Stimulated activated CD8-positive, alpha-beta memory T cell treated with anti-CD3 and anti-CD28 coated beads, Interleukin-15, amount 100 ng/mL, for 48 hours (primary cell): ENCODE measurements around the gene CLIC1.

ENCODE experiments used
- DNase-seq, 2 donors: peaks; one replicate each; pipeline ENCODE4 v3.0.0-alpha.2; 2020; ENCODE audit warnings: low read depth in 2 of 2

Gene CLIC1

DNA sequence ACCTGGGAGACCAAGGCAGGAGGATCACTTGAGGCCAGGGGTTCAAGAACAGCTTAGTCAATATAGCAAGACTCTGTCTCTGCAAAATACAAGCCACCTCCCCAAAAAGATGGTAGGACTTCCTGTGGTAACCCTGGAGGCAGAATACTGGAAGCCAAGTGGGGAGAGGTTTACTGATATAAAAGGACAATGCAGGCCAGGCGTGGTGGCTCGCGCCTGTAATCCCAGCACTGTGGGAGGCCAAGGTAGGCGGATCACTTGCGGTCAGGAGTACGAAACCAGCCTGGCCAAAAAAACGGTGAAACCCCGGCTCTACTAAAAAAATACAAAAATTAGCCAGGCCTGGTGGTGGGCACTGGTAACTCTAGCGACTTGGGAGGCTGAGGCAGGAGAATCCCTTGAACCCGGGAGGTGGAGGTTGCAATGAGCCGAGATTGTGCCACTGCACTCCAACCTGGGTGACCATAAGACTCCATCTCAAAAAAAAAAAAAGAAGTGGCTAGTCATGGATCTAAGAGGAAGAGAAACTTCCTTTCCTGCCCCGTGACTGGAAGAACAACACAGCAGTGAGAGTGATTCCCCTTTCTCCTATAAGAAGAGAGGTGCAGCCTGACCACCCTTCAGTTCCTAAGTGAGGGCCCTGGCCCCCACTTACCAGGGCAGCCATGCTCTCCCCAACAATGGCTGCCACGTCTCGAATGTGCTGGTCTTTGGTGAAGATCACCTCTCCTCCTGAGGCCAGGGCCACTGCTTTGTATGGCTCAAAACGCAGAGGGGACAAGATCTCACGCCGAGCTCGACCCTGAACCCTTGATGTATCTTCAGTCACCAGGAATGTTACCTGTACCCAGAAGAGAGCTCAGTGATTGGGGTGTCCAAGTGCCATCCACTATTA lies 32.3 kb upstream of the CLIC1 start:
- no peak for DNase-seq

DNA sequence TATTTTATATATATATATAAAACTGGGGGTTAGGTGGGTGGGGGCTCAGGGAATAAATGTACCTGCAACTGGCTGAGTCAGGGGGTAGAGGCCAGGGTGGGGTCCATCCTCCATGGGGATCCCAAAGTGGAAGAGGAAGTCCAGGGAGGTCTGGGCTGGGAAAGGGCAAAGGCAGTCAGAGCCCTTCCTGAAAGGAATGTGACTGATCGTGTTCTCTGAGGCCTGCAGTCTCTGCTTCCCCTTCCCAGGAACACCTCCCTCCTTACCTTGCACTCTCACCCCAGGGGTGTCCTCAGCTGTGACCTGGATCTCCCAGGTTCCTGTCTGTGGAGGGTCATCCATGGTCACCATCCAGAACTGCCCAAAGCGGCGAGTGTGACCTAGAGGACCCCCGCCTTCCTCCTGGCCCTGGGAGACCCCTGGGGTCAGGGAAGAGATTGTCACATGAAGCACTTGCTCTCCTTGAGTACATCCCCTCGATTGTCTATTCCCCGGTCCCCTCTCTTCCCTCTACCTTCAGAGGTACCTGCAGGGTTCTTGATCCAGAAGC lies 30.8 kb upstream of the CLIC1 start:
- DNase-seq, result no peak

DNA sequence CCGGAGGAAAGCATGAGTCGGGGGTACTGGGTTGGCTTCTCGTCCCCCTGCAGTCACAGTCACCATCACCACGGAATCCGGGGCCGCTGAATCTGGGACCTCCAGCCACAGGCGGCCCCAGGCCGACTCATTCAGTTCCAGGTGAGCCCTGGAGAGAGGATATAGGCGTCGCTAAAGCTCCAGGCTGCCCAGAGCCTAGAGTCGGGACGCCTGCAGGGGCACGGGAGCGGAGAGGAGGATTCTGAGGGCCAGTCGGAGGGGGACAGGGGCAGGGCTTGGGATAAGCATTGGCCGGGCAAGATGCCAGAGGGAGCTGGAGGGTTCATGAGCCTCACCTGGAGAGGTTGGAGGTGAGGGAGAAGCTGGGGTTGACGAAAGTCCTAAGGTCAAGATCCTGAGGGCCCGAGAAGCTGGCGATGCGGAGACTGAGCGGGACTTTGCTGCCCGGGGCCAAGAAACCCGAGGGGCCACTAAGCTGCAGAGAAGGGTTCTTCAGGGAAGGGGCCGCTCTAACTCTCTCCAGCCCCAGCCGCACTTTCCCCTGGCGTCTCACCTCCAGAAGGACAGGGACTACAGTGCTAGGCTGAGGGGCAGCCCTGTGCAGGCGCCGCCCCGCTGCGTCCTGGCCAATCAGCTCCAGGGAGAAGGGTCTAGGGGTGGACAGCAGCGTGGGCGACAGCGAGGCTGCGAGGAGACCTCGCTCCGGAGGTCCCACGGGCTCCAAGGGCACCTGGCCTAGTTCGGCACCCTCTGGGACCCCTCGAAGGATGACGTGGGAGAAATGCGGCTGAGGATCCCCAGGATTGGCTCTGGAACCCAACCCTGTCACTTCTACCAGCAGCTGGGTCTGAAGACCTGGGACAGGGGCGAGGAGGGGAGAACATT lies 29.8 kb upstream of the CLIC1 start:
- DNase-seq, result no peak

DNA sequence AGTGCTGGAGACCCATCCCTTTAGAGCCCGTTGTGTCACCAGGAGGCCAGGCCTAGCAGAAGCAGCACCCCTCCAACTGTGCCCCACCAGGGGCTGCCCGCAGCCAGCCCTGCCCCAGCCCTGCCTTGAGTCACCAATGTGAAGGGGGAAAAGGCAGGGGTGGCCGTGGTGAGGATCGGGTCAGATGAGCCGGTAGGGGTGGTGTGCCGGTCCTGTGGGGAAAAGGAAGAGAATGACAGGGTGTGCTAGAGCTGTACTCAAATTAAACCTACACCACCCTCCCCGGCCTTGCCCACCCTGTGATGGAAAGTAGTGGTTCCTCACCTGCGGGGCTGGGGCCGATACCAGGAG lies 29.2 kb upstream of the CLIC1 start:
- no peak for DNase-seq

DNA sequence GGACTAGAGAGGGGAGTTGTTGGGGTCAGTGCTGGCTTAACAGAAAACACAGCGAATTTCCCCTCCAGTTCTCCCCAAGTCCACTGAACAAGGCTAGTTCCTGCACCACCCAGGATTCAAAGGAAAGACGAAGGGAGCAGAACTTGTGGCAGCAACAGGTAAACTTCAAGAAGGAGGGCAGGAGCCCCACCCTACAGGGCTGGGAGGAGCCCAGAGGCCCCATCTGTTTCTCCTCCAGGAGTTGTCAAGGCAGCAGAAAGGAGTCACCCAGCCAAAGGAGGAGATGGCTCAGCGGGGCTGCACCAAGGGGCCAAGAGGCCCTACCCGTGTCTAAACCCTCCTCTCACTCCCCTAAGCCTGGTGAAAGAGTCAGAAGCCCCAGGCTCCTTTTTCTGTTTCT lies 27.9 kb upstream of the CLIC1 start:
- DNase-seq, result no peak

DNA sequence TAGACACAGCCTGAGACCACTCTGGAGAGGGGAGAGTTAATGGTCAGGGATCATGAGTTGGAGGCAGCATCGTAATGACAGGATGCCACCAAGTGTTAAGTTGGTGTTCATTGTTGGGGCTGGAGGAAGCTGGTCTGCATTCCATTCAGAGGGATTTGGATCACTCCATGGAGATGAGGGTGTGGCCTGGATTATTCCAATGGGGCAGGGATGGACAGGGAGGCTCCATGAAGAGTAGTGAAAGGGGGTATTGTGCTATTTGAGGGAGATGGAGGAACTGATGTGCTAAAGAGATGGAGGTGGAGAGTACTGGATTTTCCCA lies 27.2 kb upstream of the CLIC1 start:
- DNase-seq, result no peak

DNA sequence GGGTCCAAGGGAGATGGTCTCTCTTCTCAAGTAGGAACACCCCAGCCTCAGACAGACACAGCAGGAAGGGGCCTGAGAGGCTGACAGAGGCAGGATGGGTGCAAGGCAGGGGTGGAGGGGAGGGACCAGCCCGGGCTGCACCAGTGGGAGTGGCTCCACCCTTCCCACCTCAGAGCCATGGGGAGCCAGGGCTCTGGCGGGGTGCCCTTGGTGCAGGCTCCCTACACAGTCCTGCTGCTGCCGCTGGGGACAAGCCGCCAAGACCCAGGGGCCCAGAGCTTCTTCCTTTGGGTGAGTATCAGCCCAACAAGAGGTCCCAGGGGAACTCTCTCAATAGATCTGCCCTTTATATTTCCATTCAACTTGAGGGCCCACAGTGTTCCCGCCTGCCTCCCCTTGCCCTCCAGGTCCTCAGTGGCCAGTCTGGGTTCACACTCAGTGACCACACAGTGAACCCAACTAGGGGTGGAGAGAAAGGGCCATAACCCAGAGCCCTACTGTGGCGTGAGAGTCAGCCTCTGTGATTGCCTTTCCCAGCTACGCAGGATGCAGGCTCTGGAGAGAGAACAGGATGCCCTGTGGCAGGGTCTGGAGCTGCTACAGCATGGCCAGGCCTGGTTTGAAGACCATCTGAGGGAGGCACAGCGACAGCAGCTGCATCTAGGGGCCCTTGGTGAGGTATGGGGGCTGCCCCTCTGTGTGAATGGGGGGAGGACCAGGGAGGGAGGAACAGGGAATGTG lies 26.7 kb upstream of the CLIC1 start:
- DNase-seq, result no peak

DNA sequence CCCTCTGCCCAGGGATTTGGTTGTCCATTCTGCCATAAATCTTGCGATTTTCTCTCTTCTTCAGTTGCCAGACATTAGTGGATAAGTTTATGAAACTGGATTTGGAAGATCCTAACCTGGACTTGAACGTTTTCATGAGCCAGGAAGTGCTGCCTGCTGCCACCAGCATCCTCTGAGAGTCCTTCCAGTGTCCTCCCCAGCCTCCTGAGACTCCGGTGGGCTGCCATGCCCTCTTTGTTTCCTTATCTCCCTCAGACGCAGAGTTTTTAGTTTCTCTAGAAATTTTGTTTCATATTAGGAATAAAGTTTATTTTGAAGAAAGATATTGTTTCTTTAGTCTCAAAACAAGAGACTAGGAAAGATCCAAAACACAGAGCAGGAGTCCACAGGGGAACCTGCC lies 26.0 kb upstream of the CLIC1 start, which contains the start of gene SAPCD1:
SAPCD1 (plus strand) TSS at position 301 of the 400 bp plus-strand sequence. CDS start 399 bp downstream, outside the sequence.
- no peak for DNase-seq

DNA sequence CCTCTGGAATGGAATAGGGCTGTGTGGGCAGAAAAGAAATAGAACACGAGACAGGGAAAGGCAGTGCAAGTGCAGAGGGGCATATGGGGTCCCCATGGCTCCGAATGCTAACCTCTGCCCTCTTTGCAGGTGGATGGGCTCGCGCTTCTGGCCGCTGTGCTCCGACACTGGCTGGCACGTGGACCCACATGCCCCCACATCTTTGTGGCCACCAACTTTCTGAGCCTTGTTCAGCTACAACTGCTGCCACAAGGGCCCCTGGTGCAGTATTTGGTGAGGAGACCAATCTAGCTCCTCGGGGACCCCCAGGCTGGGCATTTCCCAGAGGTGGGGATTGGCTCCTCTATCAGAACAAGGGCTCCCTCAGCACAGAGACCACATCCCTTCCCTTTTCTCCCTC lies 25.0 kb upstream of the CLIC1 start:
- no peak for DNase-seq

DNA sequence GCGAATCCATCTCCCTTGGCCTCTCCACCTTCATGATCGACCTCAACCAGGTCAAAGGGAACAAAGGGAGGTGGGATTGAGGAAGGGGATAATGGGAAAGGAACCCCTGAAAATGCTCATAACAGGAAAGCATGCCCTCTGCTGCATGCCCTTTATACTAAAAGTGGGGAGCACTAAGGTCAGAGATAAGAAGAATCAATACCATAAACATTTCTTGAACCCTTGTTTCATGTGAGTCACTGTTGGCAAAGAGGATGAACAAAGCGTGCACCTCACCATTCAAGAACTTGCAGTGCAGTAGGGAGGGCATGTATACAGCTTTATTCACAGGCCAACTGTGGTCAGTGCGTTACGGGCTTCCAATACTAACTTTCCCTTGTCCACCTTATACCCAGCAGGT lies 24.5 kb upstream of the CLIC1 start:
- no peak for DNase-seq

DNA sequence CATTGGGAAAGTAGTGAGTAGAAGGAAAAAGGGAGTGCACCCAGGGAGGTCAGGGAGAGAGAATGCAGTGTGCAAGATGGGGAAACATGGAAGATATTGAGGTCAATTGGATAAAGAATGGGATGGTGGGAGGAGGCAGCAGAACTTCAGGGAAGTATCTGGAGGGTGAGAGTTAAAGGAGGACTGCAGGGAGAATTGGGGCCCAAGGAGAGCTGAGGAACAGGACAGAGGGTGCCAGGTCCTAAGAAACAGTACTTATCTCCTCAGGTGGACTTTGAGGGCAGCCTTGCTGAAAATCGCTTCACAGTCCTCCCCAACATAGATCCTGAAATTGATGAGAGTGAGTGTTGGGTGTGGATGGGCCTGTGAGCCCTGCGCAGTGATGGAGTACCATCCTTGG lies 22.0 kb upstream of the CLIC1 start:
- no peak for DNase-seq

DNA sequence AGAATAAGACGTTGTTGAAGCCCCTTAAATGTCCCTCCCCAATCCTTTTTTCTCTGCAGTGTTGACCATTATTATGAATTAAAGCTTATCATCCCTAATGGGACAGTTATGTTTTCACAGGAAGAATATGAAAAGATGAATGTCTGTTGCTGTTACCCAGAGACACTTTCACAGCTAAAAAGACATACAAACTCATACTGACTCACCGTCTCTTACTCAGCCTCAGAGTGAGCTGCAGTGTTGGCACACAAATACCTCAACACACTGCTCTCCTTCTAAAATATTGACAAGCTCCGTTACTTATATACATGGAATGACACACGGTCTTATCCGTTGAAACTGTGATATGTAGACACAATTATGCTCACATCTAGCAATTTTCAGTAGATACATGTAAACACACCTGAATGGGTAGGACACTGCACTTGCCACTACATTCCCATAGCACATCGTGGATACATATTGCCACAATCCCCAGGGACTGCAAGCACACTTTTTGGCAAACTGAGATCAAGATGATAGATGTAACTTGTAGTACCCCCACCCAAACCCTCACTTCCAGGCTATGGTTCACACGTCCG lies 16.5 kb upstream of the CLIC1 start:
- DNase-seq, result no peak

DNA sequence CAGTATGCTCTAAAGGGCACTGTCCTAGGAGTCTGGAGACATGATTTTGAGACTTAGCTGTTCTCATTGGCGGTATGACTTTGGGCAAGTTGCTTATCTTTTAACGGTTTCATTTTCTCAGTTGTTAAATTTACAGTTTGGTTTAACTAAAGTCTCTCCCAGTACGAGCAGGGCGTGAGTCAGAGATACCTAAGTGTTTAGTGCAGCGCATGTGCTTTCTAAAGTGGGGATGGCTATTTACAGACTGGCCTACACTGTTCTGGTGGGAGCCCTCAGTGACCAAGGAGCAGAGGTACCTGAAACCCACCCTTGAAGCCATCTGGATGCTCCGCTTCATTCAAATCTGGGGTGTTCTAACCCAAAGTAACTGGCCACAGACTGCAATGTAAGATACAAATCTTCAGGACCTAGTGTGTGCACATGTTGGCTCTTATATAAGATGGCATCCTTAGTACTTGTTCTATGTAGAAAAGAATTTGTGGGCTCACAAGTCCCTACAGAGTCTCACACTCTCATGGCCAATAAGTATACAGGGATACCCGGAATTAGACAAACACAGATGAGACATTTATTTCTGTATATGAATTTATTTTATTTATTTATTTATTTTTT lies 14.2 kb upstream of the CLIC1 start:
- no peak for DNase-seq

DNA sequence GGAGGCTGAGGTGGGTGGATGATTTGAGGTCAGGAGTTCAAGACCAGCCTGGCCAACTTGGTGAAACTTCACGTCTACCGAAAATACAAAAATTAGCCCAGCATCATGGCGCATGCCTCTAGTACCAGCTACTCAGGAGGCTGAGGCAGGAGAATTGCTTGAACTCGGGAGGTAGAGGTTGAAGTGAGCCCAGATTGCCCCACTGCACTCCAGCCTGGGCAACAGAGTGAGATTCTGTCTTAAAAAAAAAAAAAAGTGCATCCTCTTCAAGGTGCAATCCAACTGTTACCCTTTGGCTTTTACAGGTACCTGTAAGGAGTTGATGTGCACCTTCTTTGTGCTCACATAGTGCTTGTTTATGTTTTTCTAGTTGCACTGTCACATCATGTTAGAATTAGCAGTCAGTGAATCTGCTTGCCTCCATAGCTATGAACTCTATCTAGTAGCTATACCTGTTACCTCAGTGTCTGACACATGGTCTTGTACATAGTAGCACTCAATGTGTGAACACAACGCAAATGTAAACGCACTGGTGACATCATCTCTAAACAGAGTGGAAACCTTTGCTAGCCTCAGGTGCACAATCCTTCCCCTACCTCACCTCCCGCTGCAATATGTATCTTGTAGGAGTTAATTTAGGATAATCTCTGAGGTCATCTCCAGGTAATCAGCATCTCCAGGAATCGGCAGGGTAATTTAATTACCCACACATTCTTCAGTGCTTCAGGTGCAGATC lies 13.1 kb upstream of the CLIC1 start:
- DNase-seq, result no peak

DNA sequence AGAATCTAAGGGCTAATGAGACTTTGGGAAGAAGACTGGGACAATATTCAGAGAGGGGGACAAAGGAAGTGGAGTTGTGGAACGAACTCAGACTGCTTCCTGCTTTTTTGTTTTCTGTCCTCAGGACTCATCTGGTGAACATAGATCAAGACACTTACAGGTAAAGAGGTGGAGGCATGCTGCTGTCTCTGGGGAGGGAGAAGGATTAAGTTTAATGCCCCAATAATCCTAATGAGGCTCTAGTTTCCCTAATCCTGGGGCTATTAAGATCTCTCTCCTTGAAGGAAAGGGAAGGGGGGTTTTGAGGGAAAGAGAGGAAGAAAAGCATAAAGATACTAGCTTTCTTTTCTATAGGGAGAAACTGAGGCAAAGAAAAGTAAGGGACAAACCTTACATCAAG lies 8.1 kb upstream of the CLIC1 start:
- DNase-seq, result no peak

DNA sequence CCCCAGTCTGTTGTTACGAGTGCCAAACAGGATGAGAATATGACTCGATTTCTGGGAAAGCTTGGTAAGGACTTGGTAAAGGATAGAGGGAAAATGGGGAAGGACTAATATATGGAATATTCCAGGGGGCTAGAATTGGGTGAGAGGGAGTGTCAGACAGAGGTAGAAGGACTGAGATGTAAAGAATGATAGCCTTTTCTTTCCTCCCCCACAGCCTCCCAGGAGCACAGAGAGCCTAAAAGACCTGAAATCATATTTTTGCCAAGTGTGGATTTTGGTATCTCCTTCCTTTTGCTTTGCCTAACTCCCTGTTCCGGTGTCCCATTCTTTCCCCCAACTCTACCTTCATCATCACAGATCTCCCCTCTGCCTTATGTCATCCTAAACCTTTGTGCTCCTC lies 6.6 kb upstream of the CLIC1 start:
- DNase-seq, result no peak

DNA sequence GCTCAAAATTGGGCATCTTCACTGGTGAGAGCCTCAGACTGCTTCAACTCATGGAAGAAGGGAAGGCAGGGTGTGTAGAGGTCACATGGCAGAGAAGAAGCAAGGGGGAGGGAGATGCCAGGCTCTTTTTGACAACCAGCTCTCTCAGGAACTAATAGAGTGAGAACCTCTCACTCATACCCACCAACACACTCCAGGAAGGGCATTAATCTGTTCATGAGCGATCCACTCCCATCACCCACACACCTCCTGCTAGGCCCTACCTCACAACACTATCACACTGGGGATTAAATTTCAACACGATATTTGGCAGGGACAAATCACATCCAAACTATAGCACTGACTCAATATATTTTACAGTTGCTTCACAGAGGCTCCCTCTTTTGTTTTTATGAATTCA lies 5.5 kb upstream of the CLIC1 start:
- DNase-seq, result no peak

DNA sequence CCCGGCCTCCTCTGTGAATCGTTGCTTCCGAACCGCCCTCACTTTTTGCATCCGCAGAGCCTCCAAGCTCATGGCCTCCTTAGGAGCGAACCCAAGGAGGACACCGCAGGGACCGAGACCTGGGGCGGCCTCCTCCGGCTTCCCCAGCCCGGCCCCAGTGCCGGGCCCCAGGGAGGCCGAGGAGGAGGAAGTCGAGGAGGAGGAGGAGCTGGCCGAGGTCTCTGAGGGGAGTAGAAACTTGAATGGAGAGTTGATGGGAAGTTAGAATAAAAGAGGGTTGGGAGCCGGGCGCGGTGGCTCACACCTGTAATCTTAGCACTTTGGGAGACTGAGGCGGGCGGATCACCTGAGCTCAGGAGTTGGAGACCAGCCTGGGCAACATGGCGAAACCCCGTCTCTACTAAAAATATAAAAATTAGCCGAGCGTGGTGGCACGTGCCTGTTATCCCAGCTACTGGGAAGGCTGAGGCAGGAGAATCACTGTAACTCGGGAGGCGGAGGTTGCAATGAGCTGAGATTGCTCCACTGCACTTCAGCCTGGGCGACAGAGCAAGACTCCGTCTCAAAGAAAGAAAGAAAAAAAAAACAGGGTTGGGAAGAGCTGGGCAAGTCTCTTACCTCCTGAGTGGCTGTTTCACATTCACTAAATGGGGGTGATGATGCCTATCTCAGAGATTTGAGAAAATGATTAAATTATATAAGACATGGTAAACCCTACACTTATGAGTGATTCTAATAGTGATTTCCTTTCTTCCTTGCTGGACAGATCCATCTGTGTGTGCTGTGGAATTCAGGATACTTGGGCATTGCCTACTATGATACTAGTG lies 4.3 kb upstream of the CLIC1 start:
- DNase-seq, result no peak

DNA sequence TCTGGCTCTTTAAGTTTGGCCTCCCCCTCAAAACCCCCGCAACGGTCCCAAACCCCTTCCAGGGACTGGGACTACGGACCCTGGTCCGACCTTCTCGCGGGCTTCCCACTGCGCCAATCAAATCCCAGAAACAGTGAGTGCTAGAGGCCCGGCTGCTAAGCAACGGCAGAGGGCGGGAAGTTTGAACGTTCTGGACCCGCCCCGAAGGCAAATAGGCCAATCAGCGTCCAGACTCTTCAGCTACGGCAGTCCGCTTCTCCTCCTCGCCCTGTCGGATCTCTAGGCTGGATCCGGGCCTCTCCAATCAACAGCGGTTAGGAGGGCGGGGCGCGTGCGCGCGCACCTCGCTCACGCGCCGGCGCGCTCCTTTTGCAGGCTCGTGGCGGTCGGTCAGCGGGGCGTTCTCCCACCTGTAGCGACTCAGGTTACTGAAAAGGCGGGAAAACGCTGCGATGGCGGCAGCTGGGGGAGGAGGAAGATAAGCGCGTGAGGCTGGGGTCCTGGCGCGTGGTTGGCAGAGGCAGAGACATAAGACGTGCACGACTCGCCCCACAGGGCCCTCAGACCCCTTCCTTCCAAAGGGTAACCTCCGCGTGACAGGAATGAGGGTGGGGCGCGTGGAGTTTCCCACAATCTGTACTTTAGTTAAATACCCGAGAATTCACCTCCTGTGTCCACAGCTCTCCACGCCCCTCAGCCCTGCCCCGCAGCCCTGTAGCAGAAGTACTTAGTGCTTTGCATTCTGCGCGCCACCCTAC lies 3.5 kb upstream of the CLIC1 start, which contains the start of gene MSH5:
MSH5 (plus strand) TSS at position 367 of the 758 bp plus-strand sequence. CDS start 462 bp downstream, outside the sequence.
- DNase-seq, result peak; percentile 97 to 98
